ENCODE measurements around the gene TAF1.
"Not testable (repeated sequence)": the region's sequence is repeated elsewhere in the genome, so short reads cannot be mapped to it uniquely, and the experiment has no call there.

- TF ChIP-seq EZH2 (IDR thresholded peaks at IDR 0.05; ENCODE audit: low read depth, unreplicated experiment); POLR2AphosphoS5 (IDR thresholded peaks at IDR 0.05; ENCODE audit: low read depth); JUNB (IDR thresholded peaks at IDR 0.05; ENCODE audit: unreplicated experiment); CREB1 (CRISPR knock-in tag; IDR thresholded peaks at IDR 0.05; ENCODE audit: low read depth); EZH2phosphoT487 (IDR thresholded peaks at IDR 0.05; ENCODE audit: unreplicated experiment); REST (IDR thresholded peaks at IDR 0.05; ENCODE audit: unreplicated experiment); ZNF331 (CRISPR knock-in tag; IDR thresholded peaks at IDR 0.05; ENCODE audit: low read depth); NANOG (IDR thresholded peaks at IDR 0.05; ENCODE audit: borderline replicate concordance); ZNF114 (CRISPR knock-in tag; IDR thresholded peaks at IDR 0.05); STAT1 (IDR thresholded peaks at IDR 0.05; ENCODE audit: unreplicated experiment): not testable (repeated sequence)
- 0 out of 4 replicates have a peak, but pooled peaks of 1 of the 2 experiments have one; percentile 4 for TF ChIP-seq CTCF (conservative IDR thresholded peaks at IDR 0.05; ENCODE audit: low read depth in 2 of 2)
- TF ChIP-seq, protein P1, sequence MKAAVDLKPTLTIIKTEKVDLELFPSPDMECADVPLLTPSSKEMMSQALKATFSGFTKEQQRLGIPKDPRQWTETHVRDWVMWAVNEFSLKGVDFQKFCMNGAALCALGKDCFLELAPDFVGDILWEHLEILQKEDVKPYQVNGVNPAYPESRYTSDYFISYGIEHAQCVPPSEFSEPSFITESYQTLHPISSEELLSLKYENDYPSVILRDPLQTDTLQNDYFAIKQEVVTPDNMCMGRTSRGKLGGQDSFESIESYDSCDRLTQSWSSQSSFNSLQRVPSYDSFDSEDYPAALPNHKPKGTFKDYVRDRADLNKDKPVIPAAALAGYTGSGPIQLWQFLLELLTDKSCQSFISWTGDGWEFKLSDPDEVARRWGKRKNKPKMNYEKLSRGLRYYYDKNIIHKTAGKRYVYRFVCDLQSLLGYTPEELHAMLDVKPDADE (IDR thresholded peaks at IDR 0.05): not testable (repeated sequence)
- TF ChIP-seq, protein P2, sequence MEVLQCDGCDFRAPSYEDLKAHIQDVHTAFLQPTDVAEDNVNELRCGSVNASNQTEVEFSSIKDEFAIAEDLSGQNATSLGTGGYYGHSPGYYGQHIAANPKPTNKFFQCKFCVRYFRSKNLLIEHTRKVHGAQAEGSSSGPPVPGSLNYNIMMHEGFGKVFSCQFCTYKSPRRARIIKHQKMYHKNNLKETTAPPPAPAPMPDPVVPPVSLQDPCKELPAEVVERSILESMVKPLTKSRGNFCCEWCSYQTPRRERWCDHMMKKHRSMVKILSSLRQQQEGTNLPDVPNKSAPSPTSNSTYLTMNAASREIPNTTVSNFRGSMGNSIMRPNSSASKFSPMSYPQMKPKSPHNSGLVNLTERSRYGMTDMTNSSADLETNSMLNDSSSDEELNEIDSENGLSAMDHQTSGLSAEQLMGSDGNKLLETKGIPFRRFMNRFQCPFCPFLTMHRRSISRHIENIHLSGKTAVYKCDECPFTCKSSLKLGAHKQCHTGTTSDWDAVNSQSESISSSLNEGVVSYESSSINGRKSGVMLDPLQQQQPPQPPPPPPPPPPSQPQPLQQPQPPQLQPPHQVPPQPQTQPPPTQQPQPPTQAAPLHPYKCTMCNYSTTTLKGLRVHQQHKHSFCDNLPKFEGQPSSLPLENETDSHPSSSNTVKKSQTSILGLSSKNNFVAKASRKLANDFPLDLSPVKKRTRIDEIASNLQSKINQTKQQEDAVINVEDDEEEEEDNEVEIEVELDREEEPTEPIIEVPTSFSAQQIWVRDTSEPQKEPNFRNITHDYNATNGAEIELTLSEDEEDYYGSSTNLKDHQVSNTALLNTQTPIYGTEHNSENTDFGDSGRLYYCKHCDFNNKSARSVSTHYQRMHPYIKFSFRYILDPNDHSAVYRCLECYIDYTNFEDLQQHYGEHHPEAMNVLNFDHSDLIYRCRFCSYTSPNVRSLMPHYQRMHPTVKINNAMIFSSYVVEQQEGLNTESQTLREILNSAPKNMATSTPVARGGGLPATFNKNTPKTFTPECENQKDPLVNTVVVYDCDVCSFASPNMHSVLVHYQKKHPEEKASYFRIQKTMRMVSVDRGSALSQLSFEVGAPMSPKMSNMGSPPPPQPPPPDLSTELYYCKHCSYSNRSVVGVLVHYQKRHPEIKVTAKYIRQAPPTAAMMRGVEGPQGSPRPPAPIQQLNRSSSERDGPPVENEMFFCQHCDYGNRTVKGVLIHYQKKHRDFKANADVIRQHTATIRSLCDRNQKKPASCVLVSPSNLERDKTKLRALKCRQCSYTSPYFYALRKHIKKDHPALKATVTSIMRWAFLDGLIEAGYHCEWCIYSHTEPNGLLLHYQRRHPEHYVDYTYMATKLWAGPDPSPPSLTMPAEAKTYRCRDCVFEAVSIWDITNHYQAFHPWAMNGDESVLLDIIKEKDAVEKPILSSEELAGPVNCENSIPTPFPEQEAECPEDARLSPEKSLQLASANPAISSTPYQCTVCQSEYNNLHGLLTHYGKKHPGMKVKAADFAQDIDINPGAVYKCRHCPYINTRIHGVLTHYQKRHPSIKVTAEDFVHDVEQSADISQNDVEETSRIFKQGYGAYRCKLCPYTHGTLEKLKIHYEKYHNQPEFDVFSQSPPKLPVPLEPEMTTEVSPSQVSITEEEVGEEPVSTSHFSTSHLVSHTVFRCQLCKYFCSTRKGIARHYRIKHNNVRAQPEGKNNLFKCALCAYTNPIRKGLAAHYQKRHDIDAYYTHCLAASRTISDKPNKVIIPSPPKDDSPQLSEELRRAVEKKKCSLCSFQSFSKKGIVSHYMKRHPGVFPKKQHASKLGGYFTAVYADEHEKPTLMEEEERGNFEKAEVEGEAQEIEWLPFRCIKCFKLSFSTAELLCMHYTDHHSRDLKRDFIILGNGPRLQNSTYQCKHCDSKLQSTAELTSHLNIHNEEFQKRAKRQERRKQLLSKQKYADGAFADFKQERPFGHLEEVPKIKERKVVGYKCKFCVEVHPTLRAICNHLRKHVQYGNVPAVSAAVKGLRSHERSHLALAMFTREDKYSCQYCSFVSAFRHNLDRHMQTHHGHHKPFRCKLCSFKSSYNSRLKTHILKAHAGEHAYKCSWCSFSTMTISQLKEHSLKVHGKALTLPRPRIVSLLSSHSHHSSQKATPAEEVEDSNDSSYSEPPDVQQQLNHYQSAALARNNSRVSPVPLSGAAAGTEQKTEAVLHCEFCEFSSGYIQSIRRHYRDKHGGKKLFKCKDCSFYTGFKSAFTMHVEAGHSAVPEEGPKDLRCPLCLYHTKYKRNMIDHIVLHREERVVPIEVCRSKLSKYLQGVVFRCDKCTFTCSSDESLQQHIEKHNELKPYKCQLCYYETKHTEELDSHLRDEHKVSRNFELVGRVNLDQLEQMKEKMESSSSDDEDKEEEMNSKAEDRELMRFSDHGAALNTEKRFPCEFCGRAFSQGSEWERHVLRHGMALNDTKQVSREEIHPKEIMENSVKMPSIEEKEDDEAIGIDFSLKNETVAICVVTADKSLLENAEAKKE (CRISPR knock-in tag; IDR thresholded peaks at IDR 0.05): not testable (repeated sequence)
Observed at GRCh38 chrX:71349867-71350266, 16.3 kb upstream of the TAF1 start.
